ENCODE data around the gene XRN1.
"Not testable (repeated sequence)": the region's sequence is repeated elsewhere in the genome, so short reads cannot be mapped to it uniquely, and the experiment has no call there.

DNA sequence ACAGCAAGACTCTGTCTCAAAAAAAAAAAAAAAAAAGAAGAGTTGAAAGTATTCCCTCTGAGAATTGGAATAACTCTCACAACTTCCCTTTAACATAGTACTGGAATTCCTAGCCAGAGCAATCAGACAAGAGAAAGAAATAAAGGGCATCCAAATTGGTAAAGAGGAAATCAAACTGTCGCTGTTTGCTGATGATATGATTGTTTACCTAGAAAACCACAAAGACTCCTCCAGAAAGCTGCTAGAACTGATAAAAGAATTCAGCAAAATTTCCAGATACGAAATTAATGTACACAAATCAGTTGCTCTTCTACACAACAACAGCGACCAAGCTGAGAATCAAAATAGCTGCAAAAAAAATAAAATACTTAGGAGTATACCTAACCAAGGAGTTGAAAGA is 145.0 kb downstream of the XRN1 start:
- TF ChIP-seq, protein P1, sequence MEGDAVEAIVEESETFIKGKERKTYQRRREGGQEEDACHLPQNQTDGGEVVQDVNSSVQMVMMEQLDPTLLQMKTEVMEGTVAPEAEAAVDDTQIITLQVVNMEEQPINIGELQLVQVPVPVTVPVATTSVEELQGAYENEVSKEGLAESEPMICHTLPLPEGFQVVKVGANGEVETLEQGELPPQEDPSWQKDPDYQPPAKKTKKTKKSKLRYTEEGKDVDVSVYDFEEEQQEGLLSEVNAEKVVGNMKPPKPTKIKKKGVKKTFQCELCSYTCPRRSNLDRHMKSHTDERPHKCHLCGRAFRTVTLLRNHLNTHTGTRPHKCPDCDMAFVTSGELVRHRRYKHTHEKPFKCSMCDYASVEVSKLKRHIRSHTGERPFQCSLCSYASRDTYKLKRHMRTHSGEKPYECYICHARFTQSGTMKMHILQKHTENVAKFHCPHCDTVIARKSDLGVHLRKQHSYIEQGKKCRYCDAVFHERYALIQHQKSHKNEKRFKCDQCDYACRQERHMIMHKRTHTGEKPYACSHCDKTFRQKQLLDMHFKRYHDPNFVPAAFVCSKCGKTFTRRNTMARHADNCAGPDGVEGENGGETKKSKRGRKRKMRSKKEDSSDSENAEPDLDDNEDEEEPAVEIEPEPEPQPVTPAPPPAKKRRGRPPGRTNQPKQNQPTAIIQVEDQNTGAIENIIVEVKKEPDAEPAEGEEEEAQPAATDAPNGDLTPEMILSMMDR (IDR thresholded peaks at IDR 0.05): not testable (repeated sequence)
- TF ChIP-seq POLR2A (IDR thresholded peaks at IDR 0.05): not testable (repeated sequence)
